ENCODE measurements around the gene RASL10B. TPM values are rescaled to one million over a fixed set of nuclear protein-coding genes. Genes with fewer than 3 reads are reported as not detected.

RASL10B gene
- total and polyA plus RNA-seq, 3 experiments from 2014 or later: 0.12 to 0.80 (median 0.79) TPM

- peaks cover 26% of the 10 kb centered on the region for H3K4me1 ChIP-seq (ENCODE audit: insufficient read depth, low read length)
- H3K27ac Mint-ChIP-seq: no peak overlapping the region
- CTCF ChIA-PET: interaction anchor here (1.2 kb wide), 1 partner anchor 54 kb away, joined by 3 read pairs; no protein-coding TSS in a partner anchor
- peaks cover 15 to 28% (median 21%) of the 10 kb centered on the region in 3 donors for H3K4me1 Mint-ChIP-seq
- H3K27me3 Mint-ChIP-seq: no peaks in the 10 kb centered on the region
- H3K27ac ChIP-seq (ENCODE audit: low read depth, low read length): no peak overlapping the region
- H3K27me3 ChIP-seq (ENCODE audit: insufficient read depth, low read length, poor library complexity, severe bottlenecking): no peaks in the 10 kb centered on the region
- H3K36me3 ChIP-seq (ENCODE audit: insufficient read depth, low read length): peaks cover 11% of the 10 kb centered on the region
- H3K4me3 Mint-ChIP-seq: no peak overlapping the region
- no peaks in the 10 kb centered on the region for H3K9me3 ChIP-seq (ENCODE audit: low read length)
- H3K9me3 Mint-ChIP-seq: no peaks in the 10 kb centered on the region
- POLR2A ChIA-PET: no interaction called here
- no peak for DNase-seq
- peaks cover 0 to 58% (median 22%) of the 10 kb centered on the region in 3 donors for H3K36me3 Mint-ChIP-seq
- H3K4me3 ChIP-seq (ENCODE audit: low read length): no peak overlapping the region
These were observed 21.6 kb upstream of the RASL10B start for GRCh38 chr17:35709874-35710273.

- Mint-ChIP-seq H3K4me3 (no peak overlapping the region), H3K27ac (peak overlapping the region in 2 of 8 donors; percentile 3 to 14), H3K27me3 (no peaks in the 10 kb centered on the region), H3K9me3 (no peaks in the 10 kb centered on the region), H3K36me3 (peaks cover 0 to 50% (median 22%) of the 10 kb centered on the region in 3 donors), H3K4me1 (peaks cover 13 to 22% (median 19%) of the 10 kb centered on the region in 3 donors)
- H3K4me3 ChIP-seq (ENCODE audit: low read length): no peak overlapping the region
- DNase-seq: no peak
- ChIA-PET POLR2A (no interaction called here), CTCF (interaction anchor here (1.7 kb wide), 1 partner anchor 36 kb away, joined by 4 read pairs; no protein-coding TSS in a partner anchor)
- no peaks in the 10 kb centered on the region for H3K27me3 ChIP-seq (ENCODE audit: insufficient read depth, low read length, poor library complexity, severe bottlenecking)
- H3K27ac ChIP-seq (ENCODE audit: low read depth, low read length): no peak overlapping the region
- H3K4me1 ChIP-seq (ENCODE audit: insufficient read depth, low read length): peaks cover 26% of the 10 kb centered on the region
- no peaks in the 10 kb centered on the region for H3K9me3 ChIP-seq (ENCODE audit: low read length)
- H3K36me3 ChIP-seq (ENCODE audit: insufficient read depth, low read length): peaks cover 15% of the 10 kb centered on the region
These were observed 20.5 kb upstream of the RASL10B start for GRCh38 chr17:35710950-35711349.

- H3K36me3 ChIP-seq (ENCODE audit: insufficient read depth, low read length): peaks cover 23% of the 10 kb centered on the region
- H3K27ac ChIP-seq (ENCODE audit: low read depth, low read length): no peak overlapping the region
- Mint-ChIP-seq H3K9me3 (no peaks in the 10 kb centered on the region), H3K4me3 (no peak overlapping the region), H3K27ac (no peak overlapping the region), H3K27me3 (no peaks in the 10 kb centered on the region), H3K36me3 (peaks cover 3 to 37% (median 30%) of the 10 kb centered on the region in 3 donors), H3K4me1 (peaks cover 7 to 14% (median 7%) of the 10 kb centered on the region in 3 donors)
- ChIA-PET POLR2A (no interaction called here), CTCF (interaction anchor here (1.1 to 1.3 kb wide), 2 partner anchors 50 to 95 kb away, joined by 3 to 4 read pairs; no protein-coding TSS in a partner anchor)
- peaks cover 26% of the 10 kb centered on the region for H3K4me1 ChIP-seq (ENCODE audit: insufficient read depth, low read length)
- DNase-seq: no peak
- no peak overlapping the region for H3K4me3 ChIP-seq (ENCODE audit: low read length)
- H3K9me3 ChIP-seq (ENCODE audit: low read length): no peaks in the 10 kb centered on the region
- H3K27me3 ChIP-seq (ENCODE audit: insufficient read depth, low read length, poor library complexity, severe bottlenecking): no peaks in the 10 kb centered on the region
These were observed 18.2 kb upstream of the RASL10B start for GRCh38 chr17:35713069-35713728.

- H3K27ac ChIP-seq (ENCODE audit: low read depth, low read length): no peak overlapping the region
- no peaks in the 10 kb centered on the region for H3K27me3 ChIP-seq (ENCODE audit: insufficient read depth, low read length, poor library complexity, severe bottlenecking)
- H3K36me3 ChIP-seq (ENCODE audit: insufficient read depth, low read length): peaks cover 23% of the 10 kb centered on the region
- Mint-ChIP-seq H3K27me3 (no peaks in the 10 kb centered on the region), H3K4me3 (no peak overlapping the region), H3K4me1 (peaks cover 0 to 7% (median 1%) of the 10 kb centered on the region in 3 donors), H3K27ac (no peak overlapping the region), H3K9me3 (no peaks in the 10 kb centered on the region), H3K36me3 (peaks cover 5 to 36% (median 28%) of the 10 kb centered on the region in 3 donors)
- no peak overlapping the region for H3K4me3 ChIP-seq (ENCODE audit: low read length)
- H3K9me3 ChIP-seq (ENCODE audit: low read length): no peaks in the 10 kb centered on the region
- ChIA-PET POLR2A (no interaction called here), CTCF (no interaction called here)
- peaks cover 19% of the 10 kb centered on the region for H3K4me1 ChIP-seq (ENCODE audit: insufficient read depth, low read length)
- no peak for DNase-seq
These were observed 16.5 kb upstream of the RASL10B start for GRCh38 chr17:35714988-35715387.

- H3K27me3 Mint-ChIP-seq: no peaks in the 10 kb centered on the region
- ChIA-PET POLR2A (no interaction called here), CTCF (no interaction called here)
- no peaks in the 10 kb centered on the region for H3K27me3 ChIP-seq (ENCODE audit: insufficient read depth, low read length, poor library complexity, severe bottlenecking)
- no peak for DNase-seq
- H3K9me3 Mint-ChIP-seq: no peaks in the 10 kb centered on the region
- H3K27ac Mint-ChIP-seq: no peak overlapping the region
- peaks cover 19% of the 10 kb centered on the region for H3K4me1 ChIP-seq (ENCODE audit: insufficient read depth, low read length)
- H3K36me3 ChIP-seq (ENCODE audit: insufficient read depth, low read length): peaks cover 20% of the 10 kb centered on the region
- H3K9me3 ChIP-seq (ENCODE audit: low read length): no peaks in the 10 kb centered on the region
- H3K36me3 Mint-ChIP-seq: peaks cover 7 to 35% (median 28%) of the 10 kb centered on the region in 3 donors
- no peak overlapping the region for H3K27ac ChIP-seq (ENCODE audit: low read depth, low read length)
- no peak overlapping the region for H3K4me3 ChIP-seq (ENCODE audit: low read length)
- peaks cover 0 to 7% (median 1%) of the 10 kb centered on the region in 3 donors for H3K4me1 Mint-ChIP-seq
- H3K4me3 Mint-ChIP-seq: no peak overlapping the region
These were observed 16.0 kb upstream of the RASL10B start for GRCh38 chr17:35715416-35715815.

GRCh38 chr17:35716173-35716572 is 15.3 kb upstream of the RASL10B start:
- no peak overlapping the region for H3K27ac ChIP-seq (ENCODE audit: low read depth, low read length)
- H3K4me1 ChIP-seq (ENCODE audit: insufficient read depth, low read length): peaks cover 19% of the 10 kb centered on the region
- peaks cover 0 to 4% (median 1%) of the 10 kb centered on the region in 3 donors for H3K4me1 Mint-ChIP-seq
- H3K27me3 ChIP-seq (ENCODE audit: insufficient read depth, low read length, poor library complexity, severe bottlenecking): no peaks in the 10 kb centered on the region
- no peak overlapping the region for H3K27ac Mint-ChIP-seq
- no peak overlapping the region for H3K4me3 Mint-ChIP-seq
- H3K4me3 ChIP-seq (ENCODE audit: low read length): no peak overlapping the region
- no peak for DNase-seq
- H3K27me3 Mint-ChIP-seq: no peaks in the 10 kb centered on the region
- CTCF ChIA-PET: interaction anchor here (1.0 kb wide), 1 partner anchor 20 kb away, joined by 3 read pairs; no protein-coding TSS in a partner anchor
- H3K36me3 Mint-ChIP-seq: peaks cover 7 to 34% (median 25%) of the 10 kb centered on the region in 3 donors
- H3K9me3 Mint-ChIP-seq: no peaks in the 10 kb centered on the region
- POLR2A ChIA-PET: no interaction called here
- H3K9me3 ChIP-seq (ENCODE audit: low read length): no peaks in the 10 kb centered on the region
- H3K36me3 ChIP-seq (ENCODE audit: insufficient read depth, low read length): peaks cover 12% of the 10 kb centered on the region

GRCh38 chr17:35716897-35717465 is 14.5 kb upstream of the RASL10B start:
- Mint-ChIP-seq H3K36me3 (peaks cover 7 to 33% (median 23%) of the 10 kb centered on the region in 3 donors), H3K27ac (no peak overlapping the region), H3K9me3 (no peaks in the 10 kb centered on the region), H3K27me3 (no peaks in the 10 kb centered on the region), H3K4me1 (peaks cover 0 to 2% (median under 1%) of the 10 kb centered on the region in 3 donors), H3K4me3 (no peak overlapping the region)
- Histone ChIP-seq H3K27ac (ENCODE audit: low read depth, low read length) (no peak overlapping the region), H3K36me3 (ENCODE audit: insufficient read depth, low read length) (peaks cover 12% of the 10 kb centered on the region), H3K4me3 (ENCODE audit: low read length) (no peak overlapping the region), H3K9me3 (ENCODE audit: low read length) (no peaks in the 10 kb centered on the region), H3K27me3 (ENCODE audit: insufficient read depth, low read length, poor library complexity, severe bottlenecking) (no peaks in the 10 kb centered on the region), H3K4me1 (ENCODE audit: insufficient read depth, low read length) (peaks cover 18% of the 10 kb centered on the region)
- ChIA-PET CTCF (interaction anchor here (1.0 kb wide), 1 partner anchor 21 kb away, joined by 3 read pairs; no protein-coding TSS in a partner anchor), POLR2A (no interaction called here)
- DNase-seq: no peak

- H3K9me3 Mint-ChIP-seq: no peaks in the 10 kb centered on the region
- H3K4me3 ChIP-seq (ENCODE audit: low read length): no peak overlapping the region
- ChIA-PET POLR2A (no interaction called here), CTCF (no interaction called here)
- no peak for DNase-seq
- no peak overlapping the region for H3K27ac ChIP-seq (ENCODE audit: low read depth, low read length)
- no peaks in the 10 kb centered on the region for H3K27me3 ChIP-seq (ENCODE audit: insufficient read depth, low read length, poor library complexity, severe bottlenecking)
- no peaks in the 10 kb centered on the region for H3K27me3 Mint-ChIP-seq
- peaks cover 14% of the 10 kb centered on the region for H3K4me1 ChIP-seq (ENCODE audit: insufficient read depth, low read length)
- no peaks in the 10 kb centered on the region for H3K4me1 Mint-ChIP-seq
- H3K4me3 Mint-ChIP-seq: no peak overlapping the region
- peaks cover 7 to 36% (median 24%) of the 10 kb centered on the region in 3 donors for H3K36me3 Mint-ChIP-seq
- H3K9me3 ChIP-seq (ENCODE audit: low read length): no peaks in the 10 kb centered on the region
- H3K27ac Mint-ChIP-seq: no peak overlapping the region
- peaks cover 12% of the 10 kb centered on the region for H3K36me3 ChIP-seq (ENCODE audit: insufficient read depth, low read length)
These were observed 14.0 kb upstream of the RASL10B start for GRCh38 chr17:35717475-35717874.
